ENCODE measurements around the gene JPT1.

GRCh38 chr17:75088465-75089417, 65.6 kb downstream of the JPT1 start:
- TF ChIP-seq CTCF (tag by site-specific recombination; IDR thresholded peaks at IDR 0.05) (no peak), ZBTB8A (tag by site-specific recombination; IDR thresholded peaks at IDR 0.05) (no peak), ZNF830 (tag by site-specific recombination; IDR thresholded peaks at IDR 0.05; ENCODE audit: low read depth) (no peak), TCF7L2 (IDR thresholded peaks at IDR 0.05; ENCODE audit: borderline replicate concordance, low read depth, low read length) (no peak), ZNF274 (IDR thresholded peaks at IDR 0.05; ENCODE audit: low read length) (no peak), ZNF274 (tag by site-specific recombination; IDR thresholded peaks at IDR 0.05; ENCODE audit: borderline replicate concordance) (no peak), ZNF416 (tag by site-specific recombination; IDR thresholded peaks at IDR 0.05) (no peak), ZIC2 (tag by site-specific recombination; IDR thresholded peaks at IDR 0.05) (peak; percentile 59), KLF16 (tag by site-specific recombination; IDR thresholded peaks at IDR 0.05) (no peak), ZNF239 (tag by site-specific recombination; IDR thresholded peaks at IDR 0.05) (no peak), ZBTB44 (tag by site-specific recombination; IDR thresholded peaks at IDR 0.05) (no peak)

Data from HEK293 (cell line).